NCI-H510A (cell line): ENCODE data around the gene TEX13A.
A peak's percentile ranks its signal among the peaks of the same experiment; 100 is the strongest.
"Not testable (repeated sequence)": the region's sequence is repeated elsewhere in the genome, so short reads cannot be mapped to it uniquely, and the experiment has no call there.

Experiments used
- DNase-seq: peaks from one replicate; lab custom pipeline; 2025; lab: John Stamatoyannopoulos, UW

TEX13A gene

GRCh38 chrX:105220636-105221035, at the start of gene TEX13A:
Gene TEX13A (minus strand): TSS chrX:105220694. CDS start chrX:105220397, 297 bp downstream.
- no peak for DNase-seq

- DNase-seq = no peak
Measured at GRCh38 chrX:105269386-105269785, 48.9 kb upstream of the TEX13A start.

- no peak for DNase-seq
Measured at GRCh38 chrX:105267167-105267566, 46.7 kb upstream of the TEX13A start.

GRCh38 chrX:105266456-105266855, 46.0 kb upstream of the TEX13A start:
- no peak for DNase-seq

- no peak for DNase-seq
Measured at GRCh38 chrX:105265093-105265492, 44.6 kb upstream of the TEX13A start.

- DNase-seq = no peak
Measured at GRCh38 chrX:105263801-105264200, 43.3 kb upstream of the TEX13A start.

GRCh38 chrX:105263171-105263570, 42.7 kb upstream of the TEX13A start:
- no peak for DNase-seq

- DNase-seq = no peak
Measured at GRCh38 chrX:105260291-105261043, 40.0 kb upstream of the TEX13A start.

- no peak for DNase-seq
Measured at GRCh38 chrX:105241056-105241455, 20.6 kb upstream of the TEX13A start.

GRCh38 chrX:105237407-105237806, 16.9 kb upstream of the TEX13A start:
- DNase-seq = not testable (repeated sequence)

- no peak for DNase-seq
Measured at GRCh38 chrX:105229146-105229545, 8.7 kb upstream of the TEX13A start.

- DNase-seq = no peak
Measured at GRCh38 chrX:105228602-105229001, 8.1 kb upstream of the TEX13A start.

- no peak for DNase-seq
Measured at GRCh38 chrX:105226499-105226898, 6.0 kb upstream of the TEX13A start.

- no peak for DNase-seq
Measured at GRCh38 chrX:105221374-105221773, 880 bp upstream of the TEX13A start.

GRCh38 chrX:105219454-105220401, 766 bp downstream of the TEX13A start:
- DNase-seq = no peak

GRCh38 chrX:105211066-105211575, 9.4 kb downstream of the TEX13A start:
- no peak for DNase-seq

- DNase-seq = no peak
Measured at GRCh38 chrX:105210258-105210657, 10.2 kb downstream of the TEX13A start.

- no peak for DNase-seq
Measured at GRCh38 chrX:105209406-105209805, 11.1 kb downstream of the TEX13A start.

- DNase-seq = peak; percentile 16
Measured at GRCh38 chrX:105191878-105192277, 28.6 kb downstream of the TEX13A start.

- DNase-seq = no peak
Measured at GRCh38 chrX:105190252-105190853, 30.1 kb downstream of the TEX13A start.

- no peak for DNase-seq
Measured at GRCh38 chrX:105189093-105189492, 31.4 kb downstream of the TEX13A start.

- DNase-seq = no peak
Measured at GRCh38 chrX:105179644-105180043, 40.9 kb downstream of the TEX13A start.
